SH-SY5Y (cell line): ENCODE measurements around the gene PCDH9.

Experiments used
- GATA2 ChIP-seq: IDR thresholded peaks from 2 replicates; pipeline ENCODE4 v1.6.1; 2011; ENCODE audit warnings: mild to moderate bottlenecking, low read depth, low read length
- GATA3 ChIP-seq: IDR thresholded peaks from 2 replicates; pipeline ENCODE4 v1.6.1; 2011; ENCODE audit warnings: low read depth, mild to moderate bottlenecking, low read length, moderate library complexity

- no peak for TF ChIP-seq GATA2
- TF ChIP-seq GATA3: no peak
Observed at GRCh38 chr13:67118277-67118676, 111.9 kb downstream of the PCDH9 start.
